ENCODE results near the gene NBPF3.

NBPF3 gene

GRCh38 chr1:21520899-21521716, 81.2 kb downstream of the NBPF3 start:
- DNase-seq = no peak

GRCh38 chr1:21521717-21522060, 81.8 kb downstream of the NBPF3 start:
- DNase-seq = no peak

- DNase-seq = no peak
These were observed 82.6 kb downstream of the NBPF3 start for GRCh38 chr1:21522525-21523038.

DNA sequence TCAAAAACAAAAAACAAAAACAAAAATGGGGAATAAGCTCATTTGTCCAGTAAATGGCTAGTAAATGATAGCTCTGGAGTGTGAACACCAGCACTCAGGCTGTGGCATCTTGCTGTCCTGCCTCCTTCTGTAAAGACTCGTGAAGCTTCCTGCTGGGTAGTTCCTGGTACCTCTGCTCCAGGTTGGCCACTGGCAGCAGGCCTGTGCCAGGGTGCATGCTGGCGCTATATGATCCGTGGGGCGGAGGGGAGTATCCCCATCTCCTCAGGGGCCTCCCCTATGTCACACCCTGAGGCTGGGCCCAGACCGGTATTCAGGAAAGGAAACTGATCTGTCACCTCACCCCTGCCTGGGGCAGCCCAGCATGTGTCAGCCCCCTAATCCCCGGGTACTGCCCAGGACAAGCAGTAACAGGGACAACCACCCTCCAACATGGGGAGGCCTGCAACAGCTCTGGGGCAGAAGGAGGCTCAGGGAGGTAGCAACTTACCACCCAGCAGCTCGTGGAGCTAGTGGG, 83.4 kb downstream of the NBPF3 start:
- DNase-seq = no peak

GRCh38 chr1:21524220-21524619, 84.3 kb downstream of the NBPF3 start:
- no peak for DNase-seq

GRCh38 chr1:21524686-21525339, 84.9 kb downstream of the NBPF3 start:
- no peak for DNase-seq

DNA sequence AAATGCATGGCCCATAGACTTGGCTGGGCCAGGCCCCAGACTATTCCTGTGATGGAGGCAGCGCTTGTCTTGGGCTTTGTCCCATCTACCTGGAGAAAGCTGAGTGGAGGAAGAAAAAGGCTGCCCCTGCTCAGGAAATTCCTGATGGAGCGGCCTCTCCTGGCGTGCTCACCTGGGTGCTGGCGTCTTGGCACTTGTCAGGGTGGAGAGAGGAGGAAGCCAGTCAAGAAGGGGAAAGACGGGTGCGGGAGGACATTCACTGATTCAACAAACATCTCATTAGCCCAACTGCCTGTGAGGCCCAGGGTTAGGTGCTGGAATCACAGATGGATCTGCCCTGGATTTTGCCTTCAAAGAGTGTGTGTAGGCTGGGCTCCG, 85.4 kb downstream of the NBPF3 start:
- no peak for DNase-seq

DNA sequence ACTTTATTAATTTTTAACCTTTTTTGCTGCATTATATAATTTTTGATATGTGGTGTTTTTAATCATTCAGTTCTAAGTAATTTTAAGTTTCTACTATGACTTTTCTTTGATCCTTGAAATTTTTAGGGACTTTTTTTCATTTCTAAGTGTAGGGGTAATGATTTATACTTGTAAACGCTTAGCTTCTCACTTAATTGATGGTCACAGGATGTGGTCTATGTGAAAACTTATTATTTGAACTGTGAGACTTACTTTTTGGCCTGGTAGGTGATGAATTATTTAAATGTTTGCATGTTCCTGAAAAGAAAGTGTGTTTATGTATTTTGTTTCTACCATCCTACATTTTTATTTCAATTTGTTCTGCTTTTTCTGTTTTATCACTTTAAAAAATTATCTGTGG, 86.5 kb downstream of the NBPF3 start:
- DNase-seq = no peak

DNA sequence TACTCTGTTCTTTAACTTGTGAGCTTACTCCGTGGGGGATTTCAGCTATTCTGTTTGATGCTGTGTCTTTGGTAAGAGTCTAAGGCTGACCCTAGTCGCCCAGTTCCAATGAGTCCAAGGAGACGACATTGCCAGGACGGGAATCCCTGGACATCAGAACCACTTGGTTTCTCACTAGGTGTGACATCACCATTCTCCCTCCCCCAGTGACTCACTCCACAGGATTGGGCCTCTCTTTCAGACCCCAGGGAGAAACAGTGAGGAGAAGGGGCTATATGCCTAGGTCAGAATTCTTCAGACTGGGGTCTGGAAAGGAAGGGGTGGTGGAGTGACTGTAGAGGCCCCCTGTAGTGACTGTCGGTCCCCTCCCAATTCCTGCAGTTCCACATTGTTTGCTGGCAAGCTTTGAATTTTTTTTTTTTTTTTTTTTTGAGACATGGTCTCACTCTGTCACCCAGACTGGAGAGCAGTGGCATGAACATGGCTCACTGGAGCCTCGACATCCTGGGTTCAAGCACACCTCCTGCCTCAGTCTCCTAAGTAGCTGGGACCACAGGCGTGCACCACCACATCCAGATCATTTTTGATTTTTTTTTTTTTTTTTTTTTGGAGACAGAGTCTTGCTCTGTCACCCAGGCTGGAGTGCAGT, 90.6 kb downstream of the NBPF3 start:
- DNase-seq = no peak

- DNase-seq = peak; percentile 94
These were observed 91.3 kb downstream of the NBPF3 start for GRCh38 chr1:21531241-21531640.

- DNase-seq = no peak
These were observed 92.6 kb downstream of the NBPF3 start for GRCh38 chr1:21532496-21532895.

GRCh38 chr1:21532992-21533534, 93.1 kb downstream of the NBPF3 start:
- DNase-seq = no peak

GRCh38 chr1:21534146-21534545, 94.2 kb downstream of the NBPF3 start:
- DNase-seq = peak; percentile 46

Measured in hematopoietic multipotent progenitor cell treated with erythropoietin and hydrocortisone succinate and interleukin-3 and kit ligand, for 6 days (in vitro differentiated cells).